H1 (cell line): ENCODE measurements around the gene KCNAB2. TPM values are rescaled to one million over a fixed set of nuclear protein-coding genes. Genes with fewer than 3 reads are reported as not detected.

ENCODE experiments used
- NANOG ChIP-seq: IDR thresholded peaks from 2 replicates; pipeline ENCODE4 v1.6.1; 2011; ENCODE audit warnings: low read length, low read depth, mild to moderate bottlenecking, inconsistent platforms; ENCODE audit not compliant: insufficient read depth, poor library complexity, severe bottlenecking
- RFX5 ChIP-seq: IDR thresholded peaks from 2 replicates; pipeline ENCODE4 v1.6.1; 2011; ENCODE audit warnings: low read depth, low read length, improper control_type of control experiment, borderline replicate concordance
- TBP ChIP-seq: IDR thresholded peaks from 2 replicates; pipeline ENCODE4 v1.6.1; 2011; ENCODE audit warnings: low read depth, low read length, improper control_type of control experiment
- polyA plus RNA-seq, 7 experiments: library from polyadenylated mRNA; depleted of rRNA in 3 of 7; stranded (reverse) in 5 of 7; unstranded in 2 of 7; fragments of >200 nt in 5 of 7; fragments of 200-250 nt in 2 of 7; gene quantifications; 1 replicate in 5 of 7; 2 replicates in 1 of 7; 4 replicates in 1 of 7; pipeline versions ENCODE4 v1.2.1 to v1.2.3, GENCODE V29; 2011 to 2013; ENCODE audit warnings: missing spikeins in 2 of 7, mixed read lengths in 2 of 7
- total RNA-seq: library from RNA; stranded (reverse); fragmentation: NEBNext Ultra II Directional; extraction: Animal tissue kit (Norgen Biotek cat#: 25700); gene quantifications from 2 replicates; pipeline ENCODE4 v1.2.1, GENCODE V29; 2021

Gene KCNAB2
- total and polyA plus RNA-seq, 2 of the 8 experiments (the other 6 are each of a cell fraction or from before 2014, with no cell fraction given): 4.5 to 7.0 TPM

DNA sequence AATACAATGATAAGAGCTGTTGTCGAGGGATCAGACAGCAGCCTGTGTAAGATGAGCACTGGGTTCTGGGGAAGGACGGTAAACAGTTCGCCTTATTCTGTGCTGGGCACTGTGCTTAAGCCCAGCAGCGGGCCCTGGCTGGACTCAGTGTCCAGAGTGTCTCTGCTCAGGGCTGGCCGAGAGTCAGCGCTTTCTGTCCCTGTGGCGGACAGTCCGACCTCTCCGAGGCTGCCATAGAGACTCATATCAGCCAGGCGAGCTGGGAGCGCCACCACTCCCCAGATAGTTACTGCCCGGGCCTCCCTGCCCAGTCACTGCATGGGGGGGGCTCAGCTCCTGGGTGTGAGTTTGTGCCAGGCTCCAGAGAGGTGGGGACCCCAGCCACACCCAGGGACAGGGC lies 38.8 kb upstream of the KCNAB2 start (continued):
- no peak for TF ChIP-seq RFX5
- TF ChIP-seq NANOG: no peak
- TF ChIP-seq TBP: no peak
- TF ChIP-seq, all 59 proteins: peak for 0
